HK-2 (cell line): ENCODE measurements around the gene RNF181.
"Not testable (repeated sequence)": the region's sequence is repeated elsewhere in the genome, so short reads cannot be mapped to it uniquely, and the experiment has no call there.

Source experiments
- DNase-seq: peaks from one replicate; pipeline ENCODE4 v3.0.0-alpha.2; 2018; ENCODE audit not compliant: unreplicated experiment

The RNF181 gene

DNA sequence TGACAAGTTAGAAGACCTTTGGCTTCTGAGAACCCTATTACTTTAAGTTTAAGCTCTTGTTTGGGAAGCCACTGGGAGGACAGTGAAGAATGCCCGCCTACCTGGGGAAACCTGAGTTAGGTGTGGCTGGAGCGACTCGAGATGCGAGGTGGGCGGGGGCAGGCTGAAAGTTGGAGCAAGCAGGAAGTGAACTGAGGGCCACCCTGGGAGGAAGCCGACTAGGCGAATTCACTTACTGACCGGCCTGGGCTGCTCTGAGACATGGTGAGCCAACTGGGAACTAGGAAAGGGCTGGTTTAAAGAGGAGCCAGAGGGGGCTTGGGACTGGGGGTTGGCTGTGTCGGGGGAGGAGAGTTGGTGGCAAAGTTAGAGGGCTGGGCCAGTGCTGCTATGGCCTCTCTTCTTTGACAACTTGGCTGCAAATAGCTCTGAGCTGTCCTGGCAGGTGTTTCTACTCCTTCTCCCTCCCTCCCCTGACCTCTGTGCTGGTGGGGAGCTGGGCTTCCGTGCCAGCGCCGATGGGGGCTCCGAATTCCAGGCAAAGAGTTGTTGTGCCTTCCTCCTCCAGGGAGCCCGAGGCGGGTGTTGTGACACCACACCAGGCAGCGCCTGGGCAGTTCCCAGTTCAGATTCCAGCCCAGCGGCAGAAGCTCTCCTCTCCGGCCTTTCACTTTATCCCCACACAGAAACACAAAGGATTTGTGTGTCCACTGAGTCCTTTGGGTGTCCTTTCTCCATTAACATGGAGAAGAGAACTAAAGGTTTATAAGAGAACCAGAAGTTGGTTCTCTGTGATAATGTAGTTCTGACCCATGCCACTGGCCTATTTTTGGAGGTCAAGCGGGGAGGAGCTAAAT lies 17.9 kb upstream of the RNF181 start, which contains the start of gene VAMP8:
TSS of gene VAMP8 (plus strand) at position 201 of the 857 bp plus-strand sequence. CDS start at position 262, 61 bp downstream.
- peak; percentile 70 for DNase-seq

DNA sequence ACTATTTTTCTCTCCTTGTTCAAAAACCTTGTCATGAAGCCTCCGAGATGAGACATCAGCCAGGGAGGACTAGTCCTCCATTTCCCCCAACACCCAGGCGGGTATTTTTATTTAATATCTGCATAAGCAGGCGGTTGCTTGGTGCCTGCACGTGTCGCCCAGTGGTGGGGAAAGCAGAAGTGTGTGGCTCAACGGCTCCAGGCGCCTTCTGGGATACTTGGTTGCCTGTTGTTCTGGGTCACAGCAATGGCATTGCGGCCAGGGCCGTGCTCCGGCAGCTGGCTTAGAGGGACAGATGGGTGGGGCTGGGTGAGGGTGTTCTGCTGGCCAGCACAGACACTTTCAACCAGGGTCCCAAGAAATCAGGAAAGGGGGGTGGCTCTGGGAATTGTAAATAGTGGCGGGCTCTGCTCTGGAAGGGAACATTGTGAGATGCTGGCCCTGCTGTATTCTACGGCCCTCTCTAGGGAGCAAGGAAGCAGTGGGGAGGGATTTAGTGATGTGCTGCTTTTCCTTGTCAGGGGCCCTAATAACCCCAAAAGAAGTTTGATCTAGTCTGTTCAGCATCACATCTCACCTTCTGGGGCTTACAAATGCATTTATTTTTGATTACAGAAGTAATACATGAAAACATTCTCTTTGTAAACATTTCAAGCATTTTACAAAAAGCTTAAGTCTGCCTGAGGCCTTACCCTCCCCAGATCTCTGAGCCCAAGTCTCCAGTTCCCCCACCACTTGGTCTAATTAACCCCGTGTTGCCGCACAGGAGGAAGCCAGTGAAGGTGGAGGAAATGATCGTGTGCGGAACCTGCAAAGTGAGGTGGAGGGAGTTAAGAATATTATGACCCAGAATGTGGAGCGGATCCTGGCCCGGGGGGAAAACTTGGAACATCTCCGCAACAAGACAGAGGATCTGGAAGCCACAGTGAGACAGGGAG lies 17.0 kb upstream of the RNF181 start:
- no peak for DNase-seq

DNA sequence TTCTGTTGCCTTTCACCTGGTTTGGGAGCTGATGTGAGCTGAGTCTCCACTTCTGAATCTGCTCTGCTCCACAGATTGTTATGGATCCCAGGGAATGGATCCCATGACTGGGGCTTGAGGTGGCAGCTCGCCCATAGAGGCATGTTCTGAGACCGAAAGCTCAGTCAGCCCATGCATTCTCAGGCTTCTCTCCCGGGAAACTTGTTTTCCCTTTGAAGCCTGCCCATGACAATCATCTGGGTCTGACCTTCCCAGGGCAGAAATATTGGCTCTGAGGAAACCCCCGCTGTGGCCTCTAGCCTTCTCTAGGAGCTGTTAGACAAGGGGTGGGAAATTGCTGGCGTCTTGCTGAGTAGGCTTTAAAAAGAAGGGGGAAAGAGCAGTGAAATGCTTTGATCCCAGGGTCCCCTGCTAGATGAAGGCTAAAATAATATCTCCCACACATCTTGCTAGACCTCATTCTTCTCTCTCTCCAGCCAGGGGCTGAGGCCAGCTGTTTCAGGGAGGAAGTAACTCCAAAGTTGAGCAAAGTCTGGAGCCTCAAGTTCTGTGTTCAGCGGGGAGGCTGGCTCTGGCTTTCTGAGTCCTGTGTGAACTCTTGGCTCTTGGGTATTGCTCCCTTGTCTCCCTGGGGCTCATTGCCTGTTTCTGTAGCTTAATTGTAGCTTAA lies 16.1 kb upstream of the RNF181 start:
- DNase-seq: no peak

DNA sequence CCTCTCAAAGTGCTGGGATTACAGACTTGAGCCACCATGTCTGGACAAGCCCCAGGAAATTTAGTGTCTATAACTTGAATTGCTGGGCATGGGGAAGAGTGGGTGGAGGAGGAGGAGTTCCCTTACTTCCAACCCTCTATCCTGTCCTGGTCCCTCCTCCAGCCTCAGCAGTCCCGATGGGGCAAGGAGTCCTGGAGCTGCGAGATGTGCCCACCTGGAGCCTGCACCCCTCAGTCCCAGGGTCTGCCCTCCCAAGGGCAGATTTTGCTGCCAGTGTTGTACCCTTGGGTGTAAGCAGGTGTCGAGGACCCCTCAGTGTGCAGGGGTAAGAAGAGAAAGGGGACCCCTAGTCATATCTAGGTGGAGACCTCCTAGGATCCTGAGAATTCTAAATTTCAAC lies 15.3 kb upstream of the RNF181 start:
- DNase-seq: no peak

DNA sequence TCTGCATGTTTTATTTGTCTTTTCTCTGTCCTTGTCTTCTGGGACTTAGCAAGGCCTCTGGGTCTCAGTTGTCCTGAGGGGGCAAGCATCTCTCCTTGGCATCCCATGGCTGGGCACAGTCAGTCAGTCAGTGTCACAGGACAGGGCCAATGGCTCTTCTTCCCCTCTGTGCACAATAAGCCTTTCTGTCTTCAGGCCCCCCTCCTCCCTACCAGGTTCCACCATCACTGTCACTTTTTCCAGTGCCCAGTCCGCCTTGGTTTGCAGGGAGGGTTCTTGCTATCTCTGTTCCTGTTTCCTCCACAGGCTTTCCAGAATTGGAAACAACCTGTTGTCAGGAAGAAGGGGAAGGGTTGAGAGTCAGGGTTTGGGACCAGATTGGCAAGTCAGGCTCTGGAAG lies 13.1 kb upstream of the RNF181 start:
- DNase-seq: no peak

DNA sequence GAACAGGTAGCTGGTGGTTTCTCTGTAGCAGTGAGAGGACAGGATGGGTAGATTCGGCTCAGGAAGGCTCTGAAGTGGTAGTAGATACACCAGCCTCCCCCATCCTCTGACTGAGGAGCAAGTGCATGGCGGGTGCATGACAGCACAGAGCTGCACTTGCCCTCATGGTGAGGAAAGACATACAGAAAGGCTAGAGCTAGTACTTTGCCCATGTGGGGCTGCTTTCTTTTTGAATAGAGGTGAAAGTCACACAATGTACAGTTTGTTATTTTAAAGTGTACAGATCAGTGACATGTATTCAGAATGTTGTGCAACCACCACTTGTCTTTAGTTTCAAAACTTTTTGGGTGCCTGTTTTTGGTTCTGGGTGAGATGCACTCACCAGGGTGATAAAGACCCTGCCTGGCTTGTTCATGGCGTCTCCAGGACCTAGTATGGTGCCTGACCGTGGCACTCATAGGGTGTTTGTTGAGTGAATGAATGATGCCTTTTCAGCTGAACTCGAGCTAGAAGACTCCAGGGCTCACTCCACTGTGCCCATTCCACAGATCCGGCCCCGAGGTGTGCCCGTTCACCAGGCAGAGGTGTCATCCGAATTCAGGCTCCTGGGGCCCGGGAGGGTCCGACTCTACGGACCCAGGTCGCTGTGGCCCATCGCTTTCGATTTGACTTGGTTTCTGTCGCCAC lies 11.7 kb upstream of the RNF181 start:
- DNase-seq: no peak

DNA sequence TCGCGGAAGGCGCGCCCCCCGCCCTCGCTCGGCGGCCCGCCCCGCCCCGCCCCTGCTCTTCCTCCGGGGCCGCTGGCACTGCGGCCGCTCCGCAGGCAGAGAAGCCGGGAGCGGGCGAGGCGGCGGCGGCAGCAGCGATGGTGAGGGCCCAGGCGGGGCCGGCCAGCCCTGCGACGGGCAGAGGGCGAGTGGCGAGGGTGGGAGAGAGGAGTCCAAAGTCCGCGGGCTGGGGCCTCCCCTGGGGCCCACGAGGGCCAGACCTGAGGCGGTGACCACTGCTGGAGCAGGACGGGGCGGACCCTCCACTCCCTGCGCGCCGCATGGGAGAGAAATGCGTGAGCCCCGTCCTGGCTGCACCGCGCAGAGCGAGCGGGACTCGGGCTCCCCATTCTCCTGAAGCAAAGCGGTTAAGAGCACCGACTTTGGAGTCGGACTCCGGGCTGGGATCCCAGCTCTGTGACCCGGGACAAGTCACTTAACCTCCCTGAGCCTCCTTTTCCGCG lies 11.1 kb upstream of the RNF181 start, which contains the start of gene VAMP5:
TSS of gene VAMP5 (plus strand) at position 78 of the 503 bp plus-strand sequence. CDS start at position 138, 60 bp downstream.
- DNase-seq: no peak

DNA sequence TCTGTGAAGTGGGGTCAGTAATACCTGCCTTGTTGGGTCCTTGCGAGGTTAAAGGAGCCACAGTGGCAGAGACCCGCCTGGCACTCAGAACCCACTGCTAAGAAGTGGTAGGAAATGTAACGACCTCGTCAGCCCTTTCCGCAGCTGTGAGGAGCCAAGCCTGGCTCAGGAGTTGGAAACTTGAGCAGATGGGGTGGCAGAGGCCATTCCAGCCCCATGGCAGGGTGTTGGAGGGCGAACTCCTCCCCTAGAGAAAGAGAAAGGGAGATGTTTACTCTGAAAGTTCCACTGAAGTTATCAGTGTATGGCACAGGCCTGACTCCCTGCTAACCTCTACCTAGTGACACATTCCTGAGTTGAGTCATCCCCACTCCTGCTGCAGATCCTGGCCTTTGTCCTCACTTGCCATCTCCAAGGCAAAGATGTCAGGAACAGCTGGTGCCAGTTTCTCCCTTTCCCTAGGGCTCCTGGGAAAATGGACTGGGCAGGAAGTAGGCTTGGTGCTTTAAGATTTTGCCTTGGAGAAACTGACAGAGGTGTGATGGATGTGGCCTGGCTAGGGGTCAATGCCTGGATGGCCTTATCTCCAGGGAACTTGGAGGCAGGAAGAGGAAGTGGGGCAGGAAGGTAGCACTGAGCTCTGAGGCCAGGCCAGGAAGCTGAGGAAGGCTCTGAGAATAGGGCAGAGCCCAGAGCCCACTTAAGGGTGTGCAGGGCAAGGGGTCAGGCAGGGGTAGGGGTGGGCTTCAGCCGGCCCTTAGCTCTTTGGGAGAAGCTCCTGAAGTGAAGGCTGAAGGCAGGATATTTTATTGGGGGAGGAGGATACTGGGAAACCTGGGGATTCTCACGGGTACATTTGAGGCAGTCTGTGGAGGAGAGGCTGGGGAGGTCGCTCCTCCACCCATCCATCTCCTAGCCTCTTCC lies 10.4 kb upstream of the RNF181 start:
- peak; percentile 59 for DNase-seq

DNA sequence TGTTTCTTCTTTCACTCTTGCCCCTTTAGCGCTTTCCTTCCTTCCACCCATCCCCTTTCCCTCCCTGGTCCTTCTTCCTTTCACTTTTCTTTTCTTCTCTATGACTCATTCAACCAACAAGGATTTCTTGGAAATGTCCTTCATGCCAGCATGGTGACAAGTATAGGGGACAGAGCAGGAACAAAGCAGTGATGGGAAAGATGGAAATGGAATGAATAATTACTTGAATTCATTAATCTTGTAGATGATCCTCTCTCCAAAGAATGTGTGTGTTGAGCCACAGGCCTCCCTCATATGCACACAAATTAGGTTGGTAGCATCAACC lies 9.8 kb upstream of the RNF181 start:
- DNase-seq: no peak

DNA sequence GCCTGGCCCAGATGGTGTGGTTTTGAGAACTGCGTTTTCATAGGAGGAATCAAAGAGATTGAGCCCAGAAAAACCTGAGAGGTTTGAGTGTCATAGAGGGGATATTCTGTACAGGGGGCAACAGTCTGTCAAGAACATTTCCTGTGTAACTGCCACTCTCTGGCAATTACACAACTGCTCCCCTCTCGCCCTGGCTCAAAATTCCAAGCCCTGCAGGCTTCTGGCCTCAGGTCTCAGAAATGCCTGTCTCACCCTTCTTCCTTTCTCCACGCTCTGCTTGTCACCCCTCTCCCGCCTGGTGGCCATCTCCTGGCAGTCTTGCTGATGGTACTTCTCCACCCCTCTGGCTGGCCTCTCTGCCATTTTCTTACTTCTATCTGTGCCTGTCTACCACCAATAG lies 7.3 kb upstream of the RNF181 start:
- DNase-seq: no peak

DNA sequence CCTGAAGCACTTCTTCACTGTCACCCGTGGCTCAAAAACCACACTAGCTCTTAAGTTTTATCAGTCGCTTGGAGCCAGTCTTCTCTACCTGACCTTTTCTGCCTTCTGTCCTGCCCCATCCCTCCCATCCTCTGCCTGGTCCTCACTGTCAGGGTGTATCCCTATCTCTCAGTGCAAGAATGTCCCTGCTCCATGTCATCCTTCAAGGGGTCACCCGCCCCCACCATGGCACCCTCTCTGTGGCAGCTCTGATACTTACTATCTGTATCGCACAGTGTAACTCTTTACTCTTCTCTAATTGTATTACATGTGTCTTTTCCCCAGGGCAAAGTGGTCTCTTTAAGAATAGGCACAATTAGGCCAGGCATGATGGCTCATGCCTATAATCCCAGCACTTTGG lies 6.9 kb upstream of the RNF181 start:
- DNase-seq: no peak

DNA sequence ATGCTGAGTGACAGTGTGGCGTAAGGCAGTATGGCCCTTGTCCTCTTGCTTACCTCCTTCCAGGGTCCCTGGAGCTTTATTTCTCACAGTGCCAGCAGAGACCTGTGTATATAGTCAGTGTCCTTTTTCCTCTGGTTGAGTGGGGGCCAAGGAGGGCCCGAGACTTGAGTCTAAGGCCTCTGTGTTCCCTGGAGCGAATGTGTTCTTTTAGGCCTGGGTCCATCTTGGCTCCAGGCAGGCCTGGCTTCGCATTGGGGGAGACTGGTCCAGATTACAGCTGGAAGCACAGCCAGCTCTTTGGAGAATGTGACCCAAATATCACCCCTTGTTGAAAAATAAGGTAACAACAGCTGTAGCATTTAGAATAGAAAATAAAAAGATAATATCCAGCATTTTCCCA lies 6.4 kb upstream of the RNF181 start:
- no peak for DNase-seq

DNA sequence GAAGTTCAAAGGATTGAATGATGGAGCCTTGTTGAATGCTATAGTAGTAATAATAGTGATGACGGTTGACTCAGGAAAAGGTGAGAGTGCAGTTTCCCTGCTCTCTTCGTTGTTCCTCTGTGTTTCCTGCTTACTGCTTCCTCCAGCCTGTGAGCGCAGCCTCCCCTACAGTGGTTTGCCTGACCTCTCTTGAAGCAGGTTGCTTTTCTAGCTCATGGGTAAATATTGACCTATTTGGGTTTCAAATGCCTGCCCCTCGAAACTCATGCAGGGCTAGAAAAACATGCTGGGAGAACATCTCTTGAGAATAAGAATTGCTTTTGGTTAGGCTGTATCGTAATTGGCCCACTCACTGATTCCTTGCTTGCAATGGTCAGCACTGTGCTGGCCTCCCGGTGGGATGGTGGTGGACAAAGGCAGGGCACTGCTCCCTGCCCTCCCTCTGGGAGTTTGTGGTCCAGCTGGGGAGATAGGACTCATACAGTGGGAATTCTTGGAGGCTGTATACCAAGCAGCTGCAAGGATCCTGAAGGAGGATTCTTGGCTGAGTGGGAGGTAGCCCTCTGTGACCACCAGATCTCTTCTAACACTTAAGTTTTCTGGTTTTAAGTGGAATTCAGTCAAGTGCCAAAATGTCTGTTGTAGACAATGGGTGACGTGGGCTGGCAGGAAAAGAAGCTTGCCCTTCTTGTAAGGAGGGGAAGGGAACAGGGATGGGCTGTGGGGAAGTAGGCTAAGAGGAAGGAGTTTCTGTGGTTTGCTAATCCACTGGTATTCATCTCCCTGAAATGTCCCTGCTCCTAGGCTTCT lies 5.4 kb upstream of the RNF181 start:
- no peak for DNase-seq

DNA sequence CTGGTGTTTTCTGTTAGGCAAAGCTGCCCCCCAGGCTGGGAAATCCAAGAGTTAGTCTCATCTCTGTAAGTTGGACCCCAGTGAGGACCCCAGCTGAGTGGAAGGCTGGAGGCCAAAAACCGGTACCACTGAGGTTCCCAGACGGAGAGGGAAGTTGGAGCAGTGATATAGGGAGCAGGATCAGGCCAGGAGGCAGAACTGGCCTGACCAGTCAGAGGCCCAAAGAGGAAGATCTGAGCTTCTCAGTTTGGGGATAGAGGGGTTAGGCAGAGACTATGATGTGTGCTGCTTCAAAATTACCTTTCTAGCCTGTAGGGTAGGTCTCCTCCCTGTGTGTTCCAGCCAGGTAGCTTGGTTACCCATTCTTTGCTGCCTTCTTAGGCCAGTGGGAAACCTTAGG lies 4.6 kb upstream of the RNF181 start:
- DNase-seq: no peak

DNA sequence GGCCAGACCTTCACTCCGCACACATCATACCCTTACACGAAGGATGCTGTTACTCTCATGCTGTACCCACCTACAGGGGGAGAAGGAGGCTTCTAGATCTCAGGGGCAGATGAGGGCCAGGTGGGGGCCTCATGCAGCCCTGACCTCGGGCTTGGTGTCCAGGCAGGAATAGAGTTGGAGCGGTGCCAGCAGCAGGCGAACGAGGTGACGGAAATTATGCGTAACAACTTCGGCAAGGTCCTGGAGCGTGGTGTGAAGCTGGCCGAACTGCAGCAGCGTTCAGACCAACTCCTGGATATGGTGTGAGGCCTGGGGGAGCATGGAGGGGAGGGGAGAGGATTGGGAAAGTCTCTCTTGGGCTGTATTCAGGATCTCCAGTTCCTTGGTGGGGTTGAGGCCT lies 4.0 kb upstream of the RNF181 start:
- DNase-seq: no peak

DNA sequence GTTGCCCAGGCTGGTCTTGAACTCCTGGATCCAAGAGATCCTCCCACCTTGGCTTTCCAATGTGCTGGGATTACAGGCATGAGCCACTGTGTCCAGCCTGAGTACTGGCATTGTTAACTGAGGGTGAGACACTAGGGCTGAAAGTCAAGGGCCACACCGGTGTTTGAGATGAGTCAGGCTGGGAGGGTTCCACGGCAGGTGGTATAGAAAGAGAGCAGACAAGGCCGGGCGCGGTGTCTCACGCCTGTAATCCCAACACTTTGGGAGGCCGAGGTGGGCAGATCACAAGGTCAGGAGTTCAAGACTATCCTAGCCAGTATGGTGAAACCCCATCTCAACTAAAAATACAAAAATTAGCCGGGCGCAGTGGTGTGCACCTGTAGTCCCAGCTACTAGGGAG lies 3.2 kb upstream of the RNF181 start:
- not testable (repeated sequence) for DNase-seq

DNA sequence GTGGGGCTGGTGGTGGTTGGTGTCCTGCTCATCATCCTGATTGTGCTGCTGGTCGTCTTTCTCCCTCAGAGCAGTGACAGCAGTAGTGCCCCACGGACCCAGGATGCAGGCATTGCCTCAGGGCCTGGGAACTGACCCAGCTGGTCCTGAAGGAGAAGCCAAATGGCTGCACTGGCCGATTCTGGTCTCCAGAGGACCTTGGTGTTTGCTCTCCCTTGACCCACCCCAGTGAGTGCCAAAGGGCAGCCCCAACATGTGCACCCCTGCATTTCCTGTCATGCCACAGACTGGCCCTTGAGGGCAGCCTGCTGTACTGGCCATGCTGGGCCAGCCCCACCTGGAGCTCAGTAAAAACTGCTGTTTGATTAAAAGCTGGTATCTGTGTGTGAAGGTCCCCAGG lies 2.5 kb upstream of the RNF181 start:
- no peak for DNase-seq

DNA sequence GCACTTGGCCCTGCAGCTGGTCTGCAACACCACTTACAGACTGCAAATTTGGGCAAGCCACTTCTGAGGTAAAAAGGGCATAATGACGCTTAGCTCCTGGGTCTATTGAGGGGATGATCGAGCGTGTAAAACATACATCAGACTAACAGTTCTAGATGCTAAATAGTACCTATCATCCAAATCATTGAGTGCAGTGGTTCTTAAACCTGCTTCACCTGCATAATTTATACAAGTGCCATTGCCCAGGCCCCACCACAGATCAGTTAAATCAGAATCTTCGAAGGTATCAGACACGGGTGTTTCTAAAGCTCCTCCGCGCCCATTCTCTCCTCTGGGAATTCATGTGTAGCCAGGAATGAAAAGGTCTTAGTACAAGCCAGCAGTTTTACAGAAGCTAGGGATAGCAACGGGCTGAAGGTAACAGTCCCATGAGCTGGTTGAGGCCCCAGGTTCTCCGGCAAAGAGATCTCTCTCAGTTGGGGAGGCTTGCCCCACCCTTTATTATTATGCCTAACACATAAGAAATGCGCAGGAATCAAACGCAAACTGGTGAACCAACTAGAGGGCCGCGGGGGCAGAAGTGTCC lies 737 bp upstream of the RNF181 start:
- no peak for DNase-seq

DNA sequence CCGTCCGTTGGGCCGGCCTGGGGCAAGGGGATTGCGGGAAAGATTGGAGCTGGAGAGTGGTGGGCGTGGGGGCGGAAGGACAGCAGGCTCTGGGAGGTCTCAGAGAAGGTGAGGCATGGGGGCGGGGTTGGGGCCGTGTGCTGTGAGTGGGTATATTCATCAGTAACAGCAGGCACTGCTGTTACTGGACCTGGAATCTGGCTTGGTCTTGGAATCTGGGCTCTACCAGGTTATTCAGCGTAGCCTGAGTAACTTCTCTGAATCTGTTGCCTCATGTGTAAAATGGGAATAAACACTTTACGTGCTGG lies 435 bp downstream of the RNF181 start:
- no peak for DNase-seq
